HTR-8/SVneo (cell line): ENCODE data around the gene SMYD3.

ENCODE experiments used
- DNase-seq: peaks from one replicate; pipeline ENCODE4 v3.0.0; 2011; ENCODE audit warnings: low spot score, mixed read lengths; ENCODE audit not compliant: insufficient read length
- FAIRE-seq: peaks from 2 replicates; lab custom pipeline; 2011; peaks lifted over from hg19 to GRCh38; lab: Jason Lieb, UNC

SMYD3 gene

GRCh38 chr1:246165826-246166709 lies 341.0 kb downstream of the SMYD3 start:
- no peak for DNase-seq
- no peak for FAIRE-seq

GRCh38 chr1:246164764-246165163 lies 342.3 kb downstream of the SMYD3 start:
- FAIRE-seq: no peak
- DNase-seq: no peak

- FAIRE-seq (no peak), DNase-seq (no peak)
Observed at GRCh38 chr1:246162560-246162959, 344.5 kb downstream of the SMYD3 start.

- DNase-seq (no peak), FAIRE-seq (no peak)
Observed at GRCh38 chr1:246161626-246162025, 345.5 kb downstream of the SMYD3 start.

GRCh38 chr1:246160905-246161304 lies 346.2 kb downstream of the SMYD3 start:
- FAIRE-seq: no peak
- no peak for DNase-seq

GRCh38 chr1:246160374-246160773 lies 346.7 kb downstream of the SMYD3 start:
- FAIRE-seq: no peak

GRCh38 chr1:246159279-246160227 lies 347.5 kb downstream of the SMYD3 start:
- DNase-seq: no peak
- no peak for FAIRE-seq

More at GRCh38 chr1:246160374-246160773, 346.7 kb downstream of the SMYD3 start:
- no peak for DNase-seq

- no peak for FAIRE-seq
- no peak for DNase-seq
Observed at GRCh38 chr1:246158131-246158530, 348.9 kb downstream of the SMYD3 start.

GRCh38 chr1:246157516-246157915 lies 349.6 kb downstream of the SMYD3 start:
- no peak for DNase-seq
- no peak for FAIRE-seq

GRCh38 chr1:246156847-246157246 lies 350.2 kb downstream of the SMYD3 start:
- DNase-seq (no peak), FAIRE-seq (no peak)

- FAIRE-seq (no peak), DNase-seq (peak; percentile 14)
Observed at GRCh38 chr1:246155923-246156322, 351.2 kb downstream of the SMYD3 start.

- DNase-seq: peak; percentile 35
- no peak for FAIRE-seq
Observed at GRCh38 chr1:246153796-246154212, 353.3 kb downstream of the SMYD3 start.

- DNase-seq (no peak), FAIRE-seq (no peak)
Observed at GRCh38 chr1:246152986-246153431, 354.1 kb downstream of the SMYD3 start.

GRCh38 chr1:246151796-246152434 lies 355.2 kb downstream of the SMYD3 start:
- peak; percentile 23 for FAIRE-seq
- no peak for DNase-seq

- DNase-seq: no peak
- no peak for FAIRE-seq
Observed at GRCh38 chr1:246149543-246149942, 357.5 kb downstream of the SMYD3 start.

GRCh38 chr1:246147524-246148461 lies 359.3 kb downstream of the SMYD3 start:
- FAIRE-seq (no peak), DNase-seq (no peak)

GRCh38 chr1:246146804-246147523 lies 360.1 kb downstream of the SMYD3 start:
- DNase-seq (no peak), FAIRE-seq (no peak)

- DNase-seq (no peak), FAIRE-seq (no peak)
Observed at GRCh38 chr1:246145900-246146299, 361.2 kb downstream of the SMYD3 start.

GRCh38 chr1:246144931-246145330 lies 362.1 kb downstream of the SMYD3 start:
- DNase-seq: no peak
- FAIRE-seq: no peak
